Coronary artery (tissue), 2 donors: ENCODE measurements around the gene PTGER2.

Experiments
- DNase-seq: peaks from one replicate; pipeline ENCODE4 v3.0.0-alpha.2; 2017; ENCODE audit warnings: low spot score
- H3K27ac ChIP-seq, 2 donors: fragments of 200-600 bp; sonication (generic); one replicate each; pipeline ENCODE4 v1.5.1; 2016 to 2019
- H3K4me3 ChIP-seq: fragments of 200-600 bp; sonication (generic); 2 replicates; pipeline ENCODE4 v1.5.1; 2016; ENCODE audit warnings: mild to moderate bottlenecking, moderate library complexity
- TF ChIP-seq, protein P1 (sequence below): fragments of 200-600 bp; sonication (generic); IDR thresholded peaks from one replicate; pipeline ENCODE4 v1.5.1; 2019; ENCODE audit warnings: antibody characterized with exemption

Gene PTGER2

GRCh38 chr14:52327374-52328226 lies 13.5 kb downstream of the PTGER2 start:
- TF ChIP-seq, protein P1, sequence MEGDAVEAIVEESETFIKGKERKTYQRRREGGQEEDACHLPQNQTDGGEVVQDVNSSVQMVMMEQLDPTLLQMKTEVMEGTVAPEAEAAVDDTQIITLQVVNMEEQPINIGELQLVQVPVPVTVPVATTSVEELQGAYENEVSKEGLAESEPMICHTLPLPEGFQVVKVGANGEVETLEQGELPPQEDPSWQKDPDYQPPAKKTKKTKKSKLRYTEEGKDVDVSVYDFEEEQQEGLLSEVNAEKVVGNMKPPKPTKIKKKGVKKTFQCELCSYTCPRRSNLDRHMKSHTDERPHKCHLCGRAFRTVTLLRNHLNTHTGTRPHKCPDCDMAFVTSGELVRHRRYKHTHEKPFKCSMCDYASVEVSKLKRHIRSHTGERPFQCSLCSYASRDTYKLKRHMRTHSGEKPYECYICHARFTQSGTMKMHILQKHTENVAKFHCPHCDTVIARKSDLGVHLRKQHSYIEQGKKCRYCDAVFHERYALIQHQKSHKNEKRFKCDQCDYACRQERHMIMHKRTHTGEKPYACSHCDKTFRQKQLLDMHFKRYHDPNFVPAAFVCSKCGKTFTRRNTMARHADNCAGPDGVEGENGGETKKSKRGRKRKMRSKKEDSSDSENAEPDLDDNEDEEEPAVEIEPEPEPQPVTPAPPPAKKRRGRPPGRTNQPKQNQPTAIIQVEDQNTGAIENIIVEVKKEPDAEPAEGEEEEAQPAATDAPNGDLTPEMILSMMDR, result no peak
- Histone ChIP-seq H3K4me3 (no peak overlapping the region), H3K27ac (no peak overlapping the region)
- DNase-seq, result no peak

DNA sequence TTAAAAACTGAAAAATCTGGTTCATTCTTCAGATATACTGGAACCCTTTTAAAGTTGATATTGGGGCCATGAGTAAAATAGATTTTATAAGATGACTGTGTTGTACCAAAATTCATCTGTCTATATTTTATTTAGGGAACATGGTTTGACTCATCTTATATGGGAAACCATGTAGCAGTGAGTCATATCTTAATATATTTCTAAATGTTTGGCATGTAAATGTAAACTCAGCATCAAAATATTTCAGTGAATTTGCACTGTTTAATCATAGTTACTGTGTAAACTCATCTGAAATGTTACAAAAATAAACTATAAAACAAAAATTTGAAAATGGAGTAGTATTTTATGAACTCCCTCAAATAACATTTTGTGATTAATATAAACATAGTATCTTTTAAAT lies 14.2 kb downstream of the PTGER2 start:
- no peak overlapping the region for H3K4me3 ChIP-seq
- no peak overlapping the region for H3K27ac ChIP-seq
- no peak for DNase-seq
- TF ChIP-seq, protein P1, result no peak

- Histone ChIP-seq H3K27ac (no peak overlapping the region), H3K4me3 (no peak overlapping the region)
- no peak for DNase-seq
- TF ChIP-seq, protein P1, result no peak
Measured at GRCh38 chr14:52329678-52330369, 15.7 kb downstream of the PTGER2 start.

DNA sequence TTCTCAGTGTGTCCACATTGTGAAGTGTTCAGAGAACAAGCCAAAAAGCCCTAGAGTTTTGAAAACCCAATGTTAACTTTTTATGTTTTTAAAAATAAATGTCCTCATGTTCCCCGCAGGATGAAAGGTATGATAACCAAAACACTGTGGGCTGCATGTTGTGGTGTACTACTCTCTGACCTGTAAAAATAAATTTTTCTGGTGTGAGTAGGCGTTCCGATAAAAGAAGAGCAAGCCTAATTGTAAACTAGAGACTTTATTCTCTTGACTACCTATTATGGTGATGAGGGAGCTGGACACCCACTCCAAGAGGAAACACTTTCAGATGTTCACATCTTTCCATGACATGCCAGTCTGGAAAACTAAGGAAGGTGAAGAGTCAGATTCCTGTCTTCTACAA lies 18.2 kb downstream of the PTGER2 start:
- TF ChIP-seq, protein P1, result no peak

GRCh38 chr14:52333108-52333507 lies 19.0 kb downstream of the PTGER2 start:
- Histone ChIP-seq H3K4me3 (no peak overlapping the region), H3K27ac (no peak overlapping the region)
- DNase-seq, result no peak
- TF ChIP-seq, protein P1, result no peak

More for the DNA sequence above, 18.2 kb downstream of the PTGER2 start:
- DNase-seq, result no peak
- Histone ChIP-seq H3K27ac (no peak overlapping the region), H3K4me3 (no peak overlapping the region)

GRCh38 chr14:52333823-52334657 lies 19.9 kb downstream of the PTGER2 start:
- Histone ChIP-seq H3K27ac (no peak overlapping the region), H3K4me3 (no peak overlapping the region)
- no peak for DNase-seq
- TF ChIP-seq, protein P1, result no peak
